ENCODE measurements around the gene SPECC1. TPM values are rescaled to one million over a fixed set of nuclear protein-coding genes. Genes with fewer than 3 reads are reported as not detected.

SPECC1 gene
- total and polyA plus RNA-seq, 10 of the 15 experiments (the other 5 are each of a cell fraction or from before 2014, with no cell fraction given): 6.4 to 40.6 (median 23.9) TPM

DNA sequence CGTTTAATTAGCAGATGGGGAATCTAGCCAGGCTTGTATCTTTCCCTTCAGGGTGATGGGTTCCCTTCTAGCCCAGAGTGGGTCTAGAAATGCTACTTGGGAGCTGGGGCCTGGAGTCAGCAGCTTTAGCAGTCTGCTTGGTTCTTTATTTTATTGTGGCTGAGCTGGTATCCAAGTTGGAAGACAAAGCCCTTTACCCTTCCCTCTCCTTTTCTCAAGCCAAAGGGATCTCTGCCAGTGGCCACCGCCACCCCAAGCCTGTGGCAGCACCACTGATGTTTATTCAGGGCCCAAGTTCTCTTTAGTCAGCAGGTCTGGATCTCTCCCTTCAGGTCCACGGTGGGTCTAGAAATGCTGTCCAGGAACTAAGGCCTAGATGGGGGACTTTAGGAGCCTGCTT lies 215.2 kb downstream of the SPECC1 start:
- no peaks in the 10 kb centered on the region for H3K4me1 ChIP-seq (ENCODE audit: control insufficient read depth, insufficient read depth, low read length)
- H2AFZ ChIP-seq (ENCODE audit: control insufficient read depth, low read depth, low read length): no peak overlapping the region
- ChIA-PET RAD21 (ENCODE audit: unreplicated experiment) (interaction anchor here (0.6 kb wide), 1 partner anchor 94 kb away, joined by 4 read pairs; no protein-coding TSS in a partner anchor), POLR2A (no interaction called here), CTCF (interaction anchor here (0.9 to 1.3 kb wide), 2 partner anchors 94 to 231 kb away, joined by 3 to 4 read pairs; no protein-coding TSS in a partner anchor), SMC1A (ENCODE audit: uncharacterized antibody, unreplicated experiment) (interaction anchor here (1.4 kb wide), 1 partner anchor 23 kb away, joined by 4 read pairs; no protein-coding TSS in a partner anchor)
- FAIRE-seq: no peak
- H3K36me3 ChIP-seq (ENCODE audit: control insufficient read depth in 2 of 2, insufficient read depth in 2 of 2, low read length in 1 of 2): no peaks in the 10 kb centered on the region
- no peak overlapping the region for H3K4me2 ChIP-seq (ENCODE audit: control insufficient read depth, insufficient read depth)
- no peaks in the 10 kb centered on the region for H4K20me1 ChIP-seq (ENCODE audit: control insufficient read depth, insufficient read depth)
- no peak overlapping the region for H3K27ac ChIP-seq (ENCODE audit: control insufficient read depth, insufficient read depth)
- H3K27me3 ChIP-seq (replicated peaks in 1 of 2; ENCODE audit: control insufficient read depth in 2 of 2, insufficient read depth in 2 of 2, low read length in 1 of 2): no peaks in the 10 kb centered on the region
- H3K79me2 ChIP-seq (ENCODE audit: control insufficient read depth, insufficient read depth, low read length): no peaks in the 10 kb centered on the region
- intact Hi-C loops (cut with micrococcal nuclease; ENCODE audit: unreplicated experiment): no loop called here
- H3K4me3 ChIP-seq: no peak overlapping the region
- DNase-seq (ENCODE audit: low read depth, low spot score): no peak
- no peak for TF ChIP-seq STAT1 (conservative IDR thresholded peaks at IDR 0.05)
- no peak for TF ChIP-seq HCFC1 (IDR thresholded peaks at IDR 0.05; ENCODE audit: low read length)
- no peak for TF ChIP-seq NFYA (IDR thresholded peaks at IDR 0.05; ENCODE audit: borderline replicate concordance, low read depth, low read length)
- no peak for TF ChIP-seq IRF4 (IDR thresholded peaks at IDR 0.05; ENCODE audit: low read depth, low read length)
- no peak for TF ChIP-seq YY1 (IDR thresholded peaks at IDR 0.05; ENCODE audit: low read depth, low read length)
- no peak for TF ChIP-seq RB1 (IDR thresholded peaks at IDR 0.05; ENCODE audit: borderline replicate concordance)
- TF ChIP-seq IKZF1 (conservative IDR thresholded peaks at IDR 0.05): no peak
- no TSS peak for BruUV-seq (replicated peaks)
- in situ Hi-C loops (cut with MboI): no loop called here
- 77% methylated on average over 3 of the region's 3 CpGs for WGBS (ENCODE audit: insufficient coverage, insufficient replicate concordance, low lambda C conversion rate, missing lambda C conversion rate)
- H3K9me3 ChIP-seq (replicated peaks; ENCODE audit: control insufficient read depth, insufficient read depth, low read length): no peaks in the 10 kb centered on the region
- ATAC-seq: no peak
- no peak overlapping the region for H3K9ac ChIP-seq (ENCODE audit: control insufficient read depth, insufficient read depth, low read length)
